HepG2 (cell line): ENCODE measurements around the gene SCN8A. TPM values are rescaled to one million over a fixed set of nuclear protein-coding genes. Genes with fewer than 3 reads are reported as not detected.

Source experiments
- ATAC-seq: fragments of 200-7000 bp; cut with Tn5 transposase; 3 replicates; pipeline ENCODE4 v1.9.1; 2020; ENCODE audit warnings: mild to moderate bottlenecking, moderate library complexity
- BruUV-seq: library from RNA; stranded (reverse); fragments of 400-500 nt; replicated peaks from 2 replicates; lab custom pipeline; 2021; lab: Mats Ljungman, UMichigan
- CTCF ChIA-PET: fragments of 300-600 bp; formaldehyde crosslinking; extraction: SDS; loops from one replicate; lab custom pipeline; 2021; ENCODE audit warnings: low total read pairs, inconsistent platforms, low intra/inter-chr PET ratio; lab: Yijun Ruan, JAX
- POLR2A ChIA-PET: fragments of 350-600 bp; sonication (Branson Sonifier 250); formaldehyde crosslinking; loops from one replicate; lab custom pipeline; 2020; ENCODE audit warnings: antibody characterized with exemption, inconsistent platforms; lab: Yijun Ruan, JAX
- DNase-seq: peaks from one replicate; pipeline ENCODE4 v3.0.0-alpha.2; 2015; ENCODE audit warnings: low spot score
- FAIRE-seq: peaks from 3 replicates; lab custom pipeline; 2011; peaks lifted over from hg19 to GRCh38; lab: Jason Lieb, UNC
- H2AFZ ChIP-seq: one replicate; pipeline ENCODE4 v1.6.1; 2011; ENCODE audit warnings: low read length, inconsistent platforms
- H3K27ac ChIP-seq: fragments of 300-600 bp; 3 replicates; pipeline ENCODE4 v1.8.0; 2011; ENCODE audit warnings: mixed run types, mild to moderate bottlenecking, mixed read lengths, low read length, inconsistent platforms; ENCODE audit not compliant: insufficient read depth; ENCODE audit errors: extremely low read length
- H3K27me3 ChIP-seq, 2 experiments: fragments of 200-600 bp in 1 of 2; 2 replicates in 1 of 2; 3 replicates in 1 of 2; pipeline versions ENCODE4 v1.6.0 to v1.8.0; 2011; ENCODE audit warnings: low read length in 2 of 2, mild to moderate bottlenecking in 2 of 2, moderate library complexity in 2 of 2, inconsistent platforms in 1 of 2; ENCODE audit not compliant: insufficient read depth in 2 of 2, control insufficient read depth in 1 of 2
- H3K36me3 ChIP-seq, 2 experiments: fragments of 200-600 bp in 1 of 2; replicated peaks in 1 of 2; 2 replicates in 1 of 2; 3 replicates in 1 of 2; pipeline versions ENCODE4 v1.5.1 to v1.8.0; 2011; ENCODE audit warnings: low read length in 2 of 2, inconsistent platforms in 1 of 2; ENCODE audit not compliant: insufficient read depth in 2 of 2, control insufficient read depth in 1 of 2
- H3K4me1 ChIP-seq: 2 replicates; pipeline ENCODE4 v1.5.1; 2012; ENCODE audit warnings: low read length, inconsistent platforms; ENCODE audit not compliant: insufficient read depth
- H3K4me2 ChIP-seq: 2 replicates; pipeline ENCODE4 v1.6.0; 2011; ENCODE audit warnings: low read depth, low read length, inconsistent platforms
- H3K4me3 ChIP-seq, 3 experiments: fragments of 200-600 bp in 1 of 3; sonication (generic), shearing (Covaris generic) in 1 of 3; replicated peaks in 1 of 3; 2 replicates each; pipeline ENCODE4 v1.5.1; 2011 to 2016; ENCODE audit warnings: low read length in 3 of 3, inconsistent platforms in 2 of 3, low read depth in 2 of 3, mild to moderate bottlenecking in 2 of 3, control low read depth in 1 of 3, mixed read lengths in 1 of 3; ENCODE audit not compliant: insufficient read depth in 1 of 3
- H3K79me2 ChIP-seq: one replicate; pipeline ENCODE4 v1.6.1; 2011; ENCODE audit warnings: low read length, inconsistent platforms; ENCODE audit not compliant: insufficient read depth
- H3K9ac ChIP-seq: 2 replicates; pipeline ENCODE4 v1.6.0; 2011; ENCODE audit warnings: mild to moderate bottlenecking, low read depth, low read length, inconsistent platforms; ENCODE audit not compliant: insufficient read depth
- H3K9me3 ChIP-seq: 2 replicates; pipeline ENCODE4 v1.5.1; 2012; ENCODE audit warnings: mild to moderate bottlenecking, low read length
- H4K20me1 ChIP-seq: 2 replicates; pipeline ENCODE4 v1.6.0; 2011; ENCODE audit warnings: inconsistent platforms, mild to moderate bottlenecking, low read length, moderate library complexity; ENCODE audit not compliant: insufficient read depth
- AKAP8 ChIP-seq: sonication (generic); formaldehyde crosslinking; IDR thresholded peaks from 2 replicates; pipeline ENCODE4 v1.5.1; 2020; ENCODE audit warnings: mild to moderate bottlenecking, missing genetic modification reagents
- ATF6 ChIP-seq: sonication (generic); formaldehyde crosslinking; conservative IDR thresholded peaks from 2 replicates; pipeline ENCODE4 v1.4.0; 2020; ENCODE audit warnings: missing genetic modification reagents
- FOXK2 ChIP-seq: fragments of 450-650 bp; IDR thresholded peaks from 2 replicates; pipeline ENCODE4 v1.6.1; 2016
- GPN1 ChIP-seq: sonication (generic); formaldehyde crosslinking; IDR thresholded peaks from 2 replicates; pipeline ENCODE4 v1.5.1; 2020; ENCODE audit warnings: missing genetic modification reagents, borderline replicate concordance
- HNRNPH1 ChIP-seq: fragments of 200-400 bp; formaldehyde crosslinking; optimal IDR thresholded peaks from 2 replicates; pipeline ENCODE3; 2017; ENCODE audit warnings: mild to moderate bottlenecking, low read depth, low read length
- ISL2 ChIP-seq: sonication (generic); formaldehyde crosslinking; IDR thresholded peaks from 2 replicates; pipeline ENCODE4 v1.5.0; 2020; ENCODE audit warnings: missing genetic modification reagents
- JDP2 ChIP-seq: sonication (generic); formaldehyde crosslinking; IDR thresholded peaks from 2 replicates; pipeline ENCODE4 v1.8.1; 2022; ENCODE audit warnings: missing genetic modification reagents, borderline replicate concordance
- MED1 ChIP-seq: sonication (generic); formaldehyde crosslinking; IDR thresholded peaks from 2 replicates; pipeline ENCODE4 v1.4.0; 2020; ENCODE audit warnings: missing genetic modification reagents
- TERF1 ChIP-seq: sonication (generic); formaldehyde crosslinking; IDR thresholded peaks from 2 replicates; pipeline ENCODE4 v1.8.0; 2022; ENCODE audit warnings: mild to moderate bottlenecking, missing genetic modification reagents, moderate library complexity
- ZGPAT ChIP-seq: IDR thresholded peaks from 2 replicates; pipeline ENCODE4 v1.6.1; 2016; ENCODE audit warnings: mild to moderate bottlenecking
- ZNF296 ChIP-seq: sonication (generic); formaldehyde crosslinking; conservative IDR thresholded peaks from 2 replicates; pipeline ENCODE4 v1.5.0; 2020; ENCODE audit warnings: mild to moderate bottlenecking, missing genetic modification reagents
- ZNF501 ChIP-seq: sonication (generic); formaldehyde crosslinking; IDR thresholded peaks from 2 replicates; pipeline ENCODE4 v1.5.1; 2020; ENCODE audit warnings: mild to moderate bottlenecking, moderate library complexity, missing genetic modification reagents
- ZNF567 ChIP-seq: sonication (generic); formaldehyde crosslinking; IDR thresholded peaks from 2 replicates; pipeline ENCODE4 v1.8.1; 2023; ENCODE audit warnings: mild to moderate bottlenecking, missing genetic modification reagents, borderline replicate concordance
- WGBS: methylation state at CpG from one replicate; pipeline ENCODE4 v1.1.6; 2017; ENCODE audit warnings: low lambda C conversion rate; 5-methylcytosine and 5-hydroxymethylcytosine counted together
- in situ Hi-C: cut with HindIII; loops from 2 replicates; pipeline ENCODE4 v1.10.0; 2017; ENCODE audit warnings: low pct_unique_long_range_greater_than_20kb; ENCODE audit not compliant: extremely low pct_ligation_motif_present
- intact Hi-C: fragments of 100-400 bp; cut with micrococcal nuclease; formaldehyde crosslinking; loops from one replicate; pipeline ENCODE4 v1.10.0; 2022; ENCODE audit not compliant: unreplicated experiment
- polyA plus RNA-seq, 8 experiments: library from polyadenylated mRNA; depleted of rRNA in 3 of 8; stranded (reverse) in 7 of 8; unstranded in 1 of 8; fragments of >200 nt; fragmentation: Illumina TruSeq in 4 of 8; extraction: Trizol in 4 of 8; gene quantifications; 2 replicates each; pipeline versions ENCODE4 v1.2.1 to v1.2.3, GENCODE V29; 2011 to 2016; ENCODE audit warnings: low read depth in 4 of 8, missing spikeins in 1 of 8, mixed read lengths in 1 of 8; ENCODE audit not compliant: insufficient read depth in 1 of 8
- total RNA-seq, 5 experiments: library from RNA; depleted of rRNA; stranded (reverse); fragments of >200 nt; fragmentation: Illumina TruSeq; extraction: Trizol; gene quantifications; 2 replicates each; pipeline ENCODE4 v1.2.3, GENCODE V29; 2016; ENCODE audit warnings: low read depth in 1 of 5

SCN8A gene
- total and polyA plus RNA-seq, 2 of the 13 experiments (the other 11 are each of a cell fraction or from before 2014, with no cell fraction given) = 0.57 to 1.4 TPM

GRCh38 chr12:51785906-51786305 is 194.9 kb downstream of the SCN8A start:
- no peaks in the 10 kb centered on the region for H3K27me3 ChIP-seq
- WGBS = 54% methylated on average over 2 of the region's 2 CpGs
- H3K36me3 ChIP-seq = no peaks in the 10 kb centered on the region
- no peaks in the 10 kb centered on the region for H3K9me3 ChIP-seq
- no TSS peak for BruUV-seq
- ChIA-PET CTCF (no interaction called here), POLR2A (no interaction called here)
- in situ Hi-C loops = no loop called here
- H3K79me2 ChIP-seq = no peaks in the 10 kb centered on the region
- H3K4me1 ChIP-seq = no peaks in the 10 kb centered on the region
- no peak overlapping the region for H3K4me2 ChIP-seq
- H2AFZ ChIP-seq = no peak overlapping the region
- TF ChIP-seq HNRNPH1 (no peak), TERF1 (no peak), FOXK2 (no peak), ZNF296 (CRISPR knock-in tag) (no peak), ISL2 (CRISPR knock-in tag) (no peak), MED1 (CRISPR knock-in tag) (no peak), ZNF501 (CRISPR knock-in tag) (no peak), JDP2 (CRISPR knock-in tag) (no peak), ATF6 (CRISPR knock-in tag) (no peak), GPN1 (CRISPR knock-in tag) (no peak), ZNF567 (CRISPR knock-in tag) (no peak), AKAP8 (CRISPR knock-in tag) (no peak), ZGPAT (CRISPR knock-in tag) (no peak)
- TF ChIP-seq, all 625 proteins: peak for 0
- Histone ChIP-seq H3K27ac (no peak overlapping the region), H3K4me3 (no peak overlapping the region), H3K9ac (no peak overlapping the region), H4K20me1 (no peaks in the 10 kb centered on the region)
- ATAC-seq = no peak
- intact Hi-C loops = no loop called here
- no peak for DNase-seq
- FAIRE-seq = no peak
